Omental fat pad (tissue), 4 donors: Measurements from ENCODE around the gene TXNDC2. TPM values are rescaled to one million over a fixed set of nuclear protein-coding genes. Genes with fewer than 3 reads are reported as not detected.

ENCODE experiments used
- ATAC-seq: fragments of 150-250 bp; one replicate; pipeline ENCODE4 v1.9.1; 2016; ENCODE audit warnings: mild to moderate bottlenecking, moderate library complexity; ENCODE audit not compliant: low FRiP score
- DNase-seq: peaks from one replicate; pipeline ENCODE4 v3.0.0-alpha.2; 2019; ENCODE audit warnings: low spot score
- total RNA-seq, 4 donors: library from RNA; depleted of rRNA; stranded (reverse); fragments of >200 nt; gene quantifications; one replicate each; pipeline ENCODE4 v1.1.0, GENCODE V29; 2016
- TF ChIP-seq, protein P1 (sequence below), 3 donors: fragments of 450-650 bp; IDR thresholded peaks; one replicate each; pipeline ENCODE4 v1.5.1; 2016 to 2017; ENCODE audit warnings: antibody characterized with exemption in 3 of 3, mild to moderate bottlenecking in 3 of 3, moderate library complexity in 2 of 3

The TXNDC2 gene
- total RNA-seq, 4 donors from 2014 or later, result 0.24 to 0.44 TPM; not detected in 2

DNA sequence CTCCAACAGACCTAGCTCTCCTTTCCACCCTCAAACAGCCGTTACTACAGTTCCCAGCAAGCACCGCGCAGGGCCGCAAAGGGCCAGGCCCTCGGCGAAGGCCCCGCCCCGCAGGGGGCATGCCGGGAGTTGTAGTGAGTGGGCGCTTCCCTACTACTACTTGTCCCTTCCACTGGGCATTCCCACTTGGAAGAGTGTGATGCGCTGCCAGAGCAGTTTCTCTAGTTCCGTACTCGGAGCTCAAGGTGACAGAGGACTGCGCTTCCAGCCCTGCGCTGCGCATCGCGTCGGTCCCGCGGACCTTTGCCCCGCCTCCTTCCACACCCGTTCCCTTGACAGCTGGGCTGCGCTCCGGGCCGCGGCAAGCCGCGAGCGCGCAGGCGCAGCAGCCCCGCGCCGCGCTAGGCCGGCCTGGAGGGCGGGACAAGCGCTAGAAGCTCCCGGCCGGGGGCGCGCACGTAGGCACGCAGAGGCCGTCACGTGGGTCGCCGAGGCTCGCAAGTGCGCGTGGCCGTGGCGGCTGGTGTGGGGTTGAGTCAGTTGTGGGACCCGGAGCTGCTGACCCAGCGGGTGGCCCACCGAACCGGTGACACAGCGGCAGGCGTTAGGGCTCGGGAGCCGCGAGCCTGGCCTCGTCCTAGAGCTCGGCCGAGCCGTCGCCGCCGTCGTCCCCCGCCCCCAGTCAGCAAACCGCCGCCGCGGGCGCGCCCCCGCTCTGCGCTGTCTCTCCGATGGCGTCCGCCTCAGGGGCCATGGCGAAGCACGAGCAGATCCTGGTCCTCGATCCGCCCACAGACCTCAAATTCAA lies 28.0 kb downstream of the TXNDC2 start, which contains the start of gene VAPA:
TSS of gene VAPA (plus strand) at position 491 of the 808 bp plus-strand sequence. CDS start at position 732, 241 bp downstream.
- TF ChIP-seq, protein P1, sequence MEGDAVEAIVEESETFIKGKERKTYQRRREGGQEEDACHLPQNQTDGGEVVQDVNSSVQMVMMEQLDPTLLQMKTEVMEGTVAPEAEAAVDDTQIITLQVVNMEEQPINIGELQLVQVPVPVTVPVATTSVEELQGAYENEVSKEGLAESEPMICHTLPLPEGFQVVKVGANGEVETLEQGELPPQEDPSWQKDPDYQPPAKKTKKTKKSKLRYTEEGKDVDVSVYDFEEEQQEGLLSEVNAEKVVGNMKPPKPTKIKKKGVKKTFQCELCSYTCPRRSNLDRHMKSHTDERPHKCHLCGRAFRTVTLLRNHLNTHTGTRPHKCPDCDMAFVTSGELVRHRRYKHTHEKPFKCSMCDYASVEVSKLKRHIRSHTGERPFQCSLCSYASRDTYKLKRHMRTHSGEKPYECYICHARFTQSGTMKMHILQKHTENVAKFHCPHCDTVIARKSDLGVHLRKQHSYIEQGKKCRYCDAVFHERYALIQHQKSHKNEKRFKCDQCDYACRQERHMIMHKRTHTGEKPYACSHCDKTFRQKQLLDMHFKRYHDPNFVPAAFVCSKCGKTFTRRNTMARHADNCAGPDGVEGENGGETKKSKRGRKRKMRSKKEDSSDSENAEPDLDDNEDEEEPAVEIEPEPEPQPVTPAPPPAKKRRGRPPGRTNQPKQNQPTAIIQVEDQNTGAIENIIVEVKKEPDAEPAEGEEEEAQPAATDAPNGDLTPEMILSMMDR (IDR thresholded peaks at IDR 0.05), result no peak
- ATAC-seq, result peak; percentile 93
- DNase-seq, result peak; percentile 76

DNA sequence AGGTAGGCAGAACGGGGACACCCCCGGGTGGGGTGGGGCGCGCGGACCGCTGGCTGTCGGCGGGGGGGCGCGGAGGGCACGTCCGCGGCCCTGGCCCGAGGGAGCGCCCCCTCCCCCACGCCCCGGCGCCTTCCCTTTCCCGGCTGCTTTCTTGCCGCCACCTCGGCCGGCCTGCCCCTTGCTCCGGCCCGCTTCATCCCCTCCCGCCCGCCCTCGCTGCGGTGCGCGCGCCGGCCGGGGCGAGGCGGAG lies 28.5 kb downstream of the TXNDC2 start:
- no peak for DNase-seq
- peak; percentile 3 for ATAC-seq
- TF ChIP-seq, protein P1 (IDR thresholded peaks at IDR 0.05), result no peak

DNA sequence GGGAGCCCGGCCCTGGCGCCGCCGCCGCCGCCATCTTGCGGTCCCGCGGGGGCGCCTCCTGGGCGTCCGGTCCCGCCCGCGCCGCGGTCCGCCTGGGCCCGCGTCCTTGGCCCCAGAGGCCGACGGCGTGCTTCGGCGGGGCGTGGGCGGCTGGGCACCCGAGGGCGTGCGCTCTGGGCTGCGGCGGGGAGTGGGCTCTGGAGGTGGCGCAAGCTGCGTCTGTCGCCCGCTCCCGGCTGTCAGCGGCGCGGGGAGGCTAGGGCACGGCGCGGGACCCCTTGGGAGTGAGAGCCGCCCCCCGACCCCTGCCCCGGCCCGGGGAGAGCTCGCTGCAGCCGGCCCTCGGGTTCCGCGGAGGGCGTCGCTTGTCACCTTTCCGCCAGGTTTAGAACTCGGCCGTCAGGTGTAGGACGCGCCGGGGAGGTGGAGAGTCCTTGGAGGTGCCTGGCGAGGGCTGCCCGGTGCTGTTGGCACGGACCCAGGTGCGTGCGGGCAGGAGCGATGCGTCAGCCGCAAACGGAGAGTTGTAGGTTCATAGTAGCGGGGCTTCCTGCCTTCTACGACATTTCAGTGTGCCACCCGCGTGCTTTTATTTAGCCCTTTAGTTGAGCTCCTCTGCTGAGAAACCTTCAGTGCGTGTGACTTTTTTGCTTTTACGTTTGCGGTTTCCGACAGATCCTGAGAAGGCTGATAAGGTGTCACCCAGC lies 29.0 kb downstream of the TXNDC2 start:
- ATAC-seq (peak; percentile 48), DNase-seq (peak; percentile 75)
- TF ChIP-seq, protein P1 (IDR thresholded peaks at IDR 0.05), result no peak

DNA sequence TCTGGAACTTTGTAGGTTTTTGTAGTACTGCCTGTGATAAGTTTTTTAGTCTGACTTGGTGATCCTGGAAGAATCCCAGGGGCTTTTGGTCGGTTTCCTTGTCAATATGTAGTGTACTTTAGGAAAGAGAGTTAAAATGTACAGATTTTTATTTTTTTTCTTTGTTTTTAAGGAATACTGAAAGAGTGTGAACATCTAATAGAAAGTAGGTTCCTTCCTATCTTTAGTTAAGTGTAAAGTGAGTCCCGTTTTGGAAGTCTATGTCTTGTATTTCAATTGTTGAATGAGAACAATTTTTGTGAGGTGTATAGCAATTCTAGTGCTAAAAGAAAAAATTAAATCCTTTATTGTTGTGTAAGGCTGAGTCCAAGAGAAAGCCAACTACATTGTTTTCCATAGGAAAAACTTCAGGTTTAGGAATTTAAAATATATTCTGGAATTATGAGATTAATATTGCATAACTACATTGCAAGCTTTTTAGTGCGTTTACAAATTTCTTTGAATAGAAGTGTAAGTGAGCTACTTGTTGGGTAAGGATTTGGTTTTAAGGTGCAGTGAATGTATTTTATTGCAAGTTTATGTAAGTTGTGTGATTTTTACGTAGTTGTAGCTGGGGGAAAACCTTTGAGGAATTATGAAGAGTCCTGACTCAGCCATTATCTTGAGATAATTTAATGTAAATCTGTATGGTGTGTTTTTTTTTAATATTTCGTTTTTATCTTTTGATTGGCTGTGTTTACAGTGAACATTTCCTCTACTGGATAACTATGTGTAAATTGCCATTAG lies 29.7 kb downstream of the TXNDC2 start:
- DNase-seq (no peak), ATAC-seq (no peak)
- TF ChIP-seq, protein P1 (IDR thresholded peaks at IDR 0.05), result no peak

DNA sequence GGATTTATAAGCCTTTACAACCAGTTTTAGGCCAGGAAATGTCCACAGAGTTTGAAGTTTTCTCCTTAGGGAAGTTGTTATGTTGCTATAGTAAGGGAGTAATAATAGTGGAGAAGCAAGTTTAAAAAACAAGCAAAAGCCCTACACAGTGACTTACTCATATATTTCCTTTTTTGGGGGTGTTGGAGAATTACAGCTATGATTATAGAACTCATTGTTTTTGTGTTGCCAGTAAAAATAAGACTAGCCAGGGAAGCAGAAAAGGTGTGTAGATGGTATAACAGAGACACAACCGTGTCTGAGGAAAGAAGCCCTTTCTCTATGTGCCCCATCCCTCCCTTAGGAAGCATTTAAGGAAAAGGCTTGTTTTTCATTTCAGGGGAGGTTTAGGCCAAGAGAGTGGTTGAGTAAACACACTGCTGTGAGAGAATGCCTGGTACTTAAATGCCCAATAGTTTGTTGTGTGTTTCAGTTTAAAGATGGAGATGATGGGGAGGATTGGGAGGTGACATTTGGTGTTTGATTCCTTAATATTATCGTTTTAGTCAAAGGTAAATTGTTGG lies 30.4 kb downstream of the TXNDC2 start:
- ATAC-seq, result no peak
- no peak for DNase-seq
- TF ChIP-seq, protein P1 (IDR thresholded peaks at IDR 0.05), result no peak

DNA sequence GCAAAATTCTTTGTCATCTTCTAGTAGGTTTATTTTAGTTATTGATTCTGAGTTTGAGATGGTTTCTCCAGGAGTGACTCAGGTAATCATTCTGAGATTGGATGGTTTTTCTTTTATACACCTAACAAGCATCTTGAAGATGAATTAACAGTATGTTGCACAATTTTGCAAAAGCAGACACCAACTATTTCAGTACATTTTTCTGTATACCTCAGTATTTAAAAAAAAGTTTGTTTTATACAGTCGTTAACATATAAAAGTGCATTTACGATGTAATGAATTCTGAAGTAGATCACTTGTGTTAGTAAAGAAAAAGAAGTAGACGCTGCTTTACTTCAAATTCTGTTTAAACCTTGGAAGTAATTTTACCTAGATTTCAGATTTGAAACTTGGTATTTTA lies 31.0 kb downstream of the TXNDC2 start:
- no peak for ATAC-seq
- TF ChIP-seq, protein P1 (IDR thresholded peaks at IDR 0.05), result no peak
- DNase-seq, result no peak
